Measurements from ENCODE around the gene FHIT. TPM values are rescaled to one million over a fixed set of nuclear protein-coding genes. Genes with fewer than 3 reads are reported as not detected.

FHIT gene
- total and polyA plus RNA-seq, 2 of the 4 experiments (the other 2 are of a cell fraction) = 0.07 TPM; not detected in 1

- no peak overlapping the region for H2BK15ac ChIP-seq (ENCODE audit: low read depth, low read length)
- H3K9me3 ChIP-seq (ENCODE audit: control insufficient read depth, insufficient read depth, low read length) = peaks cover 4% of the 10 kb centered on the region; the same call in 1 of the 2 replicates
- no peak overlapping the region for H2AFZ ChIP-seq (replicated peaks; ENCODE audit: low read length, poor library complexity)
- dilution Hi-C loops (cut with HindIII; ENCODE audit: low sequenced_read_pairs, unreplicated experiment) (no loop called here), in situ Hi-C loops (cut with MboI; ENCODE audit: low sequenced_read_pairs) (no loop called here), intact Hi-C loops (cut with micrococcal nuclease) (no loop called here)
- H3K56ac ChIP-seq (ENCODE audit: extremely low read depth, insufficient read depth, low read length) = no peak overlapping the region
- WGBS, 2 experiments (ENCODE audit: extremely low coverage in 2 of 2, insufficient read length in 1 of 2) = 20% methylated on average over 1 of the region's 5 CpGs; no CpG with 5 or more reads in 1 of the 2 experiments
- no peaks in the 10 kb centered on the region for H3K79me1 ChIP-seq (ENCODE audit: low read depth in 1 of 2, low read length in 2 of 2)
- H3K4me1 ChIP-seq (ENCODE audit: control insufficient read depth, insufficient read depth, low read length) = no peaks in the 10 kb centered on the region
- no peak overlapping the region for H3K4ac ChIP-seq (ENCODE audit: low read depth, low read length)
- ChIA-PET POLR2A (ENCODE audit: unreplicated experiment) (no interaction called here), CTCF (no interaction called here)
- H2BK20ac ChIP-seq (ENCODE audit: low read depth, low read length) = no peak overlapping the region
- no peaks in the 10 kb centered on the region for H3K9me1 ChIP-seq (ENCODE audit: insufficient read depth, low read length)
- no peak overlapping the region for H3K27ac ChIP-seq (ENCODE audit: insufficient read depth, low read length)
- no peak overlapping the region for H3K14ac ChIP-seq (replicated peaks; ENCODE audit: low read depth, low read length)
- H4K20me1 ChIP-seq (ENCODE audit: insufficient read depth, low read length) = no peaks in the 10 kb centered on the region
- no peak overlapping the region for H2AK9ac ChIP-seq (replicated peaks; ENCODE audit: low read depth, low read length, poor library complexity)
- H3K18ac ChIP-seq (ENCODE audit: low read depth, low read length) = no peak overlapping the region
- no peaks in the 10 kb centered on the region for H3K27me3 ChIP-seq (ENCODE audit: control insufficient read depth, insufficient read depth, low read length)
- H3K9ac ChIP-seq (ENCODE audit: low read depth, low read length) = no peak overlapping the region
- DNase-seq = no peak
- no peak overlapping the region for H3K23ac ChIP-seq (ENCODE audit: low read depth, low read length)
- no peak overlapping the region for H2BK5ac ChIP-seq (ENCODE audit: low read depth, low read length, poor library complexity, severe bottlenecking)
- H3K4me2 ChIP-seq (ENCODE audit: low read depth, low read length) = no peak overlapping the region
- no peak overlapping the region for H4K8ac ChIP-seq (ENCODE audit: low read depth in 2 of 2, low read length in 2 of 2)
- ATAC-seq (ENCODE audit: low read depth) = peak; percentile 44
- H2BK120ac ChIP-seq (ENCODE audit: low read depth, low read length) = no peak overlapping the region
- no peak overlapping the region for H4K91ac ChIP-seq (ENCODE audit: insufficient read depth, low read depth, low read length)
- no peak overlapping the region for H4K5ac ChIP-seq (ENCODE audit: low read depth, low read length)
- H2AK5ac ChIP-seq (ENCODE audit: low read depth, low read length) = no peak overlapping the region
- BruUV-seq (replicated peaks) = no TSS peak
- TF ChIP-seq BHLHE40 (IDR thresholded peaks at IDR 0.05; ENCODE audit: low read depth, low read length) (no peak), CEBPB (IDR thresholded peaks at IDR 0.05; ENCODE audit: low read depth, low read length) (no peak), MAFK (IDR thresholded peaks at IDR 0.05; ENCODE audit: low read depth, low read length) (no peak), POLR2A (IDR thresholded peaks at IDR 0.05; ENCODE audit: low read depth, low read length) (no peak), MXI1 (IDR thresholded peaks at IDR 0.05; ENCODE audit: borderline replicate concordance, low read depth, low read length) (no peak), MAZ (IDR thresholded peaks at IDR 0.05; ENCODE audit: borderline replicate concordance, low read depth, low read length) (no peak), RFX5 (IDR thresholded peaks at IDR 0.05; ENCODE audit: low read depth, low read length) (no peak), USF2 (IDR thresholded peaks at IDR 0.05; ENCODE audit: low read depth, low read length) (no peak), ELK1 (IDR thresholded peaks at IDR 0.05; ENCODE audit: borderline replicate concordance, low read depth, low read length) (no peak), FOS (IDR thresholded peaks at IDR 0.05; ENCODE audit: low read depth, low read length) (no peak), NFE2L2 (IDR thresholded peaks at IDR 0.05; ENCODE audit: low read depth, low read length) (no peak), RAD21 (IDR thresholded peaks at IDR 0.05; ENCODE audit: low read length) (no peak), CTCF (conservative IDR thresholded peaks at IDR 0.05; ENCODE audit: low read depth, low read length) (no peak), CHD1 (IDR thresholded peaks at IDR 0.05; ENCODE audit: low read depth, low read length) (no peak), SMC3 (IDR thresholded peaks at IDR 0.05; ENCODE audit: low read depth, low read length) (no peak), RCOR1 (IDR thresholded peaks at IDR 0.05; ENCODE audit: insufficient replicate concordance, low read length) (no peak)
- no peak overlapping the region for H3K4me3 ChIP-seq (ENCODE audit: insufficient read depth, low read depth, low read length)
- no peaks in the 10 kb centered on the region for H3K36me3 ChIP-seq (ENCODE audit: control insufficient read depth, insufficient read depth, low read length)
Observed at GRCh38 chr3:60096403-60096802, 1154.8 kb downstream of the FHIT start.
